Activated CD4-positive, alpha-beta T cell treated with anti-CD3 and anti-CD28 coated beads for 1 hour (primary cell): ENCODE results near the gene CARD14.

Source experiments
- DNase-seq: peaks from one replicate; pipeline ENCODE4 v3.0.0-alpha.2; 2020

The CARD14 gene

GRCh38 chr17:80169784-80170500 lies at the start of gene CARD14:
CARD14 (plus strand) TSS chr17:80170030; CDS start chr17:80181439, 11,409 bp downstream.
- DNase-seq, result no peak

GRCh38 chr17:80122026-80122575 lies 47.7 kb upstream of the CARD14 start:
- no peak for DNase-seq

GRCh38 chr17:80122926-80123505 lies 46.8 kb upstream of the CARD14 start:
- no peak for DNase-seq

DNA sequence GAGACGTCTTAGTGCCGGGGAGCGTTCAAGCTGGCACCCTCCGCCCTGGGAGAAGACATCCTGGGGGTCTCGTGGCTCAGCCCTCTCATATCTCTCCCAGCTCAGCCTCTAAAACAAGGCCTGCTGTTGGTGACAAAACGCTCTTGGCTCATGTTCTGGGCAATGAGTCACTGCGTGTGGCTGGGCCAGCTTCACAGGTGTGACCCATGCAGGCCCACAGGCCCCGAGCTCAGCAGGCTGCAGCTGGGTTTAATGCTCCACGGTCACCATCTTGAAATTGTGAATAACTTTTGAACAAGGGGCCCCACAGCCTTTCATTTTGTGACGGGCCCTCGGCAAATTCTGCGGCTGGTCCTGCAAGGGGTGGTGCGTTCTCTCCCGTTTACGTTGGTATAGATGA lies 46.0 kb upstream of the CARD14 start:
- DNase-seq, result no peak

DNA sequence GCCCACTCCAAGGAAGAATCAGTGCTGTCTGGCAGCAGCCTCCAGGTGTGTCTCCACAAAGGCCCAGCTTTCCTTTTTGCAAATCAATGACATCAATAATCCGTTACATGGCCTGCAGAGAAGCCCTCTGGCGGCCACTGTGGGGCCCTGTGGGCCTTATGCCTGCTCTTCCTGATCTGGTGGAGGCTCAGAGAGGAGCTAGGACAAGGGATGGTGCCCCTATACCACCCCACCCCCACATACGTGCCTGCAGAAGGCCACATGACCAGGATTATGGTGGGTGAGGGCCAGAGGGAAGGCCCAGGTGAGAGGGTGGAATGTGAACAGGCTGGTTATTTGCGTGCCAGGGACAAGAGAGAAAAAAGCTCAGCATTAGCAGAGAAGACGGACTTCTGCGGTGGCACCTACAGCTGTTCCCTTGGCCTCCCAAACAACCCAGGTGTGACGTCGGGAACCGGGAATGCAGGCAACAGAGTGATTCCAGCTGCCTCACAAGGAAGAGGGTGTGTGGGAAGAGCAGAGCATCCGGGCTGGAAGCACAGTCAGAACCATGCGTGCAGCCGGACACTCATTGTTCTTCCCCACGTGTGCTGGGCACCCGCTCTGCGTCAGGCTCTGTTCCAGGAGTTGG lies 45.4 kb upstream of the CARD14 start:
- no peak for DNase-seq

- DNase-seq, result no peak
Measured at GRCh38 chr17:80125656-80126448, 44.0 kb upstream of the CARD14 start.

- no peak for DNase-seq
Measured at GRCh38 chr17:80126449-80126715, 43.4 kb upstream of the CARD14 start.

GRCh38 chr17:80129006-80129565 lies 40.7 kb upstream of the CARD14 start:
- DNase-seq, result no peak

DNA sequence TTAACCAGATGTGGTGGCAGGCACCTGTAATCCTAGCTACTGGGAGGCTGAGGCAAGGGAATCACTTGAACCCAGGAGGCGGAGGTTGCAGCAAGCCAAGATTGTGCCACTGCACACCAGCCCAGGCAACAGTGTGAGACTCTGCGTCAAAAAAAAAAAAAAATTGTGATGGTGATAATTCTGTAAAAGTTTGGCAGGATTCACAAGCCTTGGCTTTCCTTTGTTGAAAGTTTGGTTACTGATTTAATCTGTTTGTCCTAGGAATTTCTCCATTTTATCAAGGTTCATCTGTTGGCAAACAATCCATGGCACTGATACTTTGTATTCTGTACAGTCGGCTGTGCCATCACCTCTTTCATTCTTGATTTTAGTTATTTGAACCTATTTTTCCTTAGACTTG lies 38.8 kb upstream of the CARD14 start:
- no peak for DNase-seq

GRCh38 chr17:80132906-80133625 lies 36.8 kb upstream of the CARD14 start:
- no peak for DNase-seq

DNA sequence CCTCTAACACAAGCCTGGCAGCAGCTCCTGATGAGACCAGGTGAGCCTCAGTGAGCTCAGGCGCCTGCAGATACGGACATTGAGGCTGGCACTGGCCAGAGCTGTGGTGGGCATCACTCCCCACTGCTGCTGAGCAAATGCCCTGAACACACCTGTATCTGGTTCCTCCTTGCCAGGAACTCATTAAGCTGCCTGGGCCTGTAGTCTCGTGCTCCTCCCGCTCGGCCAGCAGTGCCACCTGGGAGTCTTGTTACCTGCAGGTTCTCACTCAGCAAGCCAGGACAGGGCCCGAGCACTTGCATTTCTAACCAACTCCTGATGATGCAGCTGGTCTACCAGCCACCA lies 36.2 kb upstream of the CARD14 start:
- no peak for DNase-seq

DNA sequence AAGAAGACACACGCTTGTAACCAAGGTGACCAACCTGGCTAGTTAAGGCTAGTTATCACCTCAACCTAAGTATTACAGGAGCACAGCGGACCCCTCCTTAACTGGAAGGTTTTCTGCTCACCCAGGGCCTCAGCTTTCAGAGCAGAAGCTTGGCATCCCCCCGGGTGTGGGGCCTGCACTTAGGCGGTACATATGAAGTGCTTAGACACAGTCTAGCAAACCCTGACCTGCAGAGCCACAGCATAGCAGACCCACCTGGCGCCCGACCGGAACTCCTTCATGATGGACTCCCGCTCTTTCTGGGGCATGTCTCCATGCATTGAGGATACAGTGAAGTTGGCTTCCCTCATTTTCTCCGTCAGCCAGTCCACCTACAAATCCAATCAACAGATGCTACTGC lies 32.7 kb upstream of the CARD14 start:
- DNase-seq, result no peak

DNA sequence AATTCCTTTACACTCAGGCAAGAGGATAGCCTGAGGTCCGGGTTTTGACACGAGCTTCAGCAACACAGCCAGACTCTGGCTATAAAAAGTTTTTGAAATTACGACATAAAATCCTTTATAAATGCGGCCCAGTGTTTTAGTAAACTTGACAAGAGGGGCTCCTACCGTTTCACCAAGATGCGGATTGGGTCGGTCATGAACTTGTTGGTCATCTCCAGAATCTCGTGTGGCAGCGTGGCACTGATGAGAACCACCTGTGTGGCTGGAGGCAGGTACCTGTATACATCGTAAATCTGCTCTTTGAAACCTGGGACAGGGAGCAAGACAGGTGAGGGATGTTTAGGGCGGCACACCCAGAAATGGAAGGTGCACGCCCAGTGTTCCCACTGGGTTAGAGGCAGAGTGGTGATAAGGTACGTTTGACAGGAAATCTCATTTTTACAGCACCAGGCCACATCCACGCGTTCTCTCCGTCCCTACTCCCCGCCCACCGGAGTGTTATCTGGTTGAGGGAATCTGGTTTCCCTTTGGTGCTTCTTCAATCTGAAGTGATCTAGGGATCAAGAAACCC lies 30.9 kb upstream of the CARD14 start:
- no peak for DNase-seq

DNA sequence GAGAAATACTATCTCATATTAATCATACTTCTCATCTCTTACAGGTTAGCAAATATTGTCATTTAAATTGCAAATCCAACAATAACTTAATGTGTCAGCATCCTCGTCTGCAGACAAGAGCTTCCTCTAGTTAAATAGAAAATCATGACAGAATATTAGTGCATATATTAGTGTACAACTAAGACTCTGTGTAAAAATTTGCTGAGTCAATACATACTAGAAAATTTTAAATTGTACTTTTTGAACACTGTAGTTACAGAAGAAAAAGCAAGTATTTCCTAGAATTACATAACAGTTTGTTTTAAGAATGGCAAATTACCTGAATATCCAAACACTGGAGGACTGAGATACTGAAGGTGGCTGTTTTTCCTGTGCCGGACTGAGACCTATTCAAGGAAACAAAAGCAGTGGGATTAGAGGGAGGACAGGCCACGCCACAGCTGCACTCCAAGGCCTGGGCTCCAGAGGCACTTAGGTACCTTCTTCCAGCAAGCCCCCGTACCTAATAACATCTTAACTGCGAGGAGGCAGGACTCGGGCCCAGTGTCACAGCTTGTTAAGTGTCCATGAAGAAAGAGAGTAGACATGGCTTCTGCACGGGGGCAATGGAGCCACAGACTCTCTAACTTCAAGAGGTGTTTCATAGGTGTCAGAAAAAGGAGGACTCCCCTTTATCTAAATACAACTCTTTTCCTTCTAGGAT lies 28.2 kb upstream of the CARD14 start:
- no peak for DNase-seq

DNA sequence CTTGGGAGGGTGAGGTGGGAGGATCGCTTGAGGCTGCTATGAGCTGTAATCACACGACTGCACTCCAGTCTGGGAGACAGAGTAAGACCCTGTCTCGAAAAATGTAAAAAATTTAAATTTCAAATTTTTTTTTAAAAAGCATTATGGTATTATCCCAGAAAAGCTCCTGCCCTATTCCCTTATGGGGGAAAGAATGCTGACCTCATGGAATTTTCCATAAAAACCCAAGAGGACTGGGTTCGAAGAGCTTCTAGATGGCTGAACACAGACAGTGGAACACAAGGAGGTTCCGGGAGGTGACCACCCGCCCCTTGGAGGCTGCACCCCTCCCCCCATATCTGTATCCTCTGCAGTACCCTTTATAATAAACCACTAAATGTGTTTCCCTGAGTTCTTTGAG lies 26.9 kb upstream of the CARD14 start:
- DNase-seq, result no peak

GRCh38 chr17:80145076-80146075 lies 24.5 kb upstream of the CARD14 start:
- DNase-seq, result no peak

- no peak for DNase-seq
Measured at GRCh38 chr17:80146121-80147034, 23.5 kb upstream of the CARD14 start.

GRCh38 chr17:80147035-80147822 lies 22.6 kb upstream of the CARD14 start, which contains the start of gene EIF4A3:
EIF4A3 (minus strand) TSS chr17:80147128; CDS start chr17:80146961, 167 bp downstream.
- DNase-seq, result peak; percentile 96
